GM12874 (cell line): Measurements from ENCODE around the gene P4HA2.

Experiments
- TF ChIP-seq, protein P1 (sequence below): IDR thresholded peaks from 2 replicates; pipeline ENCODE4 v1.5.1; 2011; ENCODE audit warnings: low read depth, mild to moderate bottlenecking, control low read depth, low read length, moderate library complexity; ENCODE audit not compliant: insufficient read depth

P4HA2 gene

GRCh38 chr5:132232465-132232864 lies 4.8 kb upstream of the P4HA2 start:
- TF ChIP-seq, protein P1, sequence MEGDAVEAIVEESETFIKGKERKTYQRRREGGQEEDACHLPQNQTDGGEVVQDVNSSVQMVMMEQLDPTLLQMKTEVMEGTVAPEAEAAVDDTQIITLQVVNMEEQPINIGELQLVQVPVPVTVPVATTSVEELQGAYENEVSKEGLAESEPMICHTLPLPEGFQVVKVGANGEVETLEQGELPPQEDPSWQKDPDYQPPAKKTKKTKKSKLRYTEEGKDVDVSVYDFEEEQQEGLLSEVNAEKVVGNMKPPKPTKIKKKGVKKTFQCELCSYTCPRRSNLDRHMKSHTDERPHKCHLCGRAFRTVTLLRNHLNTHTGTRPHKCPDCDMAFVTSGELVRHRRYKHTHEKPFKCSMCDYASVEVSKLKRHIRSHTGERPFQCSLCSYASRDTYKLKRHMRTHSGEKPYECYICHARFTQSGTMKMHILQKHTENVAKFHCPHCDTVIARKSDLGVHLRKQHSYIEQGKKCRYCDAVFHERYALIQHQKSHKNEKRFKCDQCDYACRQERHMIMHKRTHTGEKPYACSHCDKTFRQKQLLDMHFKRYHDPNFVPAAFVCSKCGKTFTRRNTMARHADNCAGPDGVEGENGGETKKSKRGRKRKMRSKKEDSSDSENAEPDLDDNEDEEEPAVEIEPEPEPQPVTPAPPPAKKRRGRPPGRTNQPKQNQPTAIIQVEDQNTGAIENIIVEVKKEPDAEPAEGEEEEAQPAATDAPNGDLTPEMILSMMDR, result no peak

- TF ChIP-seq, protein P1, result no peak
Measured at GRCh38 chr5:132230871-132231270, 3.2 kb upstream of the P4HA2 start.

DNA sequence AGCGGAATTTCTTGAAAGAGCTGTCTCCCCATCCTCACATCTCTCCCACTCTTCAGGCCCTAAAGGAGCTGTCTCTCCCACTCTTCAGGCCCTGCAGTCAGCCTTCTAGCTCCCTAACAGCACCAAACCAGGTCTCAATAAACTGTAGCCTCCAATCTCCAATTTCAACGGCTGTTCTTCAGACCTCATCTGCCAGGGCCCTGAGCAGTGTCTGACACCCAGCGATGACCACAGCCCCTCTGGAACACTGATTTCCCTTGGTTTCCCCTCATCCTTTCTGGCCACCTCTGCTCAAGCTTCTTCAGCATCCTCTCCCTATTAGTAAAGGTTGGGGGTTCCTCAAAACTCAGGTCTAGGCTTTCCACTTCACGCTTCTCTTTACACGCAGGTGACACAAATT lies 1.6 kb upstream of the P4HA2 start:
- TF ChIP-seq, protein P1, result no peak

DNA sequence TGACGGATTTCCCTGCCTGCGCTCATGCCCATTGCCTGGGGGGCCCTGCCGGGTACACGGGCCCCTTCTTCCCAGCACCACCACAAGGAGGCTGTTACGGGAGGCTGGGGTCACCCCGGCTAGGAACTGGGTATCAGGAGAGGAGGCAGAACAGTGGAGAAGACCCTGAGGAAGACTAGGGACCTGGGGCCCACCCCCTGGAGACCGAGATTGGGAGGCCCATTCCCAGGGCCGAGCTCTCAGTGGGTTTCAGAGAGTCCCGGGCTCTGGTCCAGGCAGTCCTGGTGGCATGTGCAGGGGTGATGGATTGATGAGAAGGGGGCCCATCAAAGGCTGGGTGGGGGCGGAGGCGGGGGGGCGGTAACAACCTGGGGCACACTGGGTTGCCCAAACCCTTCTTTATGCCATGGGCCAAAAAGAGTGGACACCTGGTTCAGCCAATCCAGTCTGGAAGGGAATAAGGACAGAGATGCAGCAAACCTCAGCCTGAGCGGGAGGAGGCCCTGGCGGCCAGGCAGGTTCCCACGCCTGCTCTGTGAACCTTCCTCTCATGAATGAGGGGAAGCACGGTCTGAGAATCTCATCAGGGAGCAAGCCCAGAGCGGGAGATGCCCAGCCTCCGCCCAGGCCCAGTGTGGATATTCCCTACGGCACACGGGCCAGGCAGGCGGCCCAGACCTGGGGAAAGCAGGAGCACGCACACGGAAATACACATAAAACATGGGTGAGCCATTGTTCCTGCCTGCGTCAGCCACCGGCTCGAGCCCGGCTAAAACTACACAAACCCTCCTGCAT lies 785 bp upstream of the P4HA2 start:
- TF ChIP-seq, protein P1, result no peak

GRCh38 chr5:132227235-132227484 lies 493 bp downstream of the P4HA2 start:
- TF ChIP-seq, protein P1, result no peak

- TF ChIP-seq, protein P1, result no peak
Measured at GRCh38 chr5:132226516-132227234, 978 bp downstream of the P4HA2 start.

DNA sequence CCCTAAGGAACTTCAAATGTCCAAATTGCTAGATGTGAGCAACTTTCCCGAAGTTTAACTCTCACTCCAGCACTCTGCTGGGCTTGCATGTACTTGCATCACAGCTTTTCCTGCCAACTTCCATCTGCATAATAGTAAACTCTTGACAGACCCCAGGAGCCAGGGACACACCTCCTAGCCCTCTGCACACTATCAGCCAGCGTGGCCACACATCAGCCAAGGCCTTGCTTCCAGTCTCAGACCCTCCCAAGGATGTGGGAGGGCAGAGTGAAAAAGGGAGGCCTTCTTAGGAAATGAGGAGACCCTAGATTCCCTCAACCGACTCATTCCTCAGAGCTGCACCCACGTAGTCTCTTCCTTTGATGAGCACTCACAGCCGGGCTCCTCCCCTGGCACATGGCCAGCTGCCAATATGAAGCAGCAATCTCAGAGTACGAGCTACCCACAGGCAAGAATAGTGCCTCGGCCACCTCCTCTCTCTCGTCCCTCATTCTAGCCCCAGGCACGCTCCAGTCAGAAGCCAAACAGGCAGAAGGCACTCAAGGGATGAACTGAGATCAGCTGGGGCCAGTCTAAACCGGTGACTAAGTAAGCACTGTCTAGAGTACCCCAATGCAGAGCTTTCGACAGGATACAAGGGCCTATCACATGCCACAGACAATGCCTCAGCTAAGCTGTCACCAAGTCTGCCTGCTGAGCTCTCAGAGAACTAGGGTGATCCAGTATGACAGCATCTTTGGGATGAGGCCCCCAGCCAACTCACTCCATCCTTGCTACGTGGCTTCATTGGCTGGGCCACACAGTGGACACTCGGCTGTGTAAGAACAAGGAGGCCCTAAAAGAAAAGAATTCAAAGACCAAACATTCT lies 2.3 kb downstream of the P4HA2 start:
- TF ChIP-seq, protein P1, result no peak
